ENCODE results near the gene RFX4. TPM values are rescaled to one million over a fixed set of nuclear protein-coding genes. Genes with fewer than 3 reads are reported as not detected.

RFX4 gene
- total RNA-seq, 1 donor from 2014 or later = not detected

GRCh38 chr12:106595268-106595667 is 12.5 kb downstream of the RFX4 start:
- intact Hi-C loops (cut with DNase I) = no loop called here
- Histone ChIP-seq H3K9me3 (no peaks in the 10 kb centered on the region), H3K4me1 (no peaks in the 10 kb centered on the region), H3K27ac (no peak overlapping the region), H3K4me3 (no peak overlapping the region), H3K27me3 (peaks cover 48% of the 10 kb centered on the region), H3K36me3 (no peaks in the 10 kb centered on the region)
- TF ChIP-seq CTCF (IDR thresholded peaks at IDR 0.05) = no peak
- ATAC-seq (no peak), DNase-seq (no peak)

- TF ChIP-seq CTCF (IDR thresholded peaks at IDR 0.05) = no peak
- Histone ChIP-seq H3K36me3 (no peaks in the 10 kb centered on the region), H3K4me3 (no peak overlapping the region), H3K27me3 (peaks cover 27% of the 10 kb centered on the region), H3K9me3 (no peaks in the 10 kb centered on the region), H3K4me1 (no peaks in the 10 kb centered on the region), H3K27ac (no peak overlapping the region)
- DNase-seq (no peak), ATAC-seq (no peak)
- intact Hi-C loops (cut with DNase I) = no loop called here
Measured at GRCh38 chr12:106598003-106598402, 15.2 kb downstream of the RFX4 start.

- Histone ChIP-seq H3K9me3 (no peaks in the 10 kb centered on the region), H3K4me1 (no peaks in the 10 kb centered on the region), H3K27me3 (peaks cover 18% of the 10 kb centered on the region), H3K36me3 (no peaks in the 10 kb centered on the region), H3K27ac (no peak overlapping the region), H3K4me3 (no peak overlapping the region)
- ATAC-seq (no peak), DNase-seq (no peak)
- intact Hi-C loops (cut with DNase I) = no loop called here
- no peak for TF ChIP-seq CTCF (IDR thresholded peaks at IDR 0.05)
Measured at GRCh38 chr12:106599302-106599701, 16.5 kb downstream of the RFX4 start.

- intact Hi-C loops (cut with DNase I) = no loop called here
- DNase-seq (no peak), ATAC-seq (no peak)
- Histone ChIP-seq H3K9me3 (no peaks in the 10 kb centered on the region), H3K4me1 (no peaks in the 10 kb centered on the region), H3K27ac (no peak overlapping the region), H3K27me3 (peaks cover 6% of the 10 kb centered on the region), H3K4me3 (no peak overlapping the region), H3K36me3 (no peaks in the 10 kb centered on the region)
- TF ChIP-seq CTCF (IDR thresholded peaks at IDR 0.05) = no peak
Measured at GRCh38 chr12:106600503-106600902, 17.7 kb downstream of the RFX4 start.

GRCh38 chr12:106601031-106601430 is 18.2 kb downstream of the RFX4 start:
- Histone ChIP-seq H3K4me3 (no peak overlapping the region), H3K4me1 (no peaks in the 10 kb centered on the region), H3K27ac (no peak overlapping the region), H3K27me3 (peaks cover under 1% of the 10 kb centered on the region), H3K9me3 (no peaks in the 10 kb centered on the region), H3K36me3 (no peaks in the 10 kb centered on the region)
- ATAC-seq = no peak
- TF ChIP-seq CTCF (IDR thresholded peaks at IDR 0.05) = no peak
- DNase-seq = no peak
- intact Hi-C loops (cut with DNase I) = no loop called here

- TF ChIP-seq CTCF (IDR thresholded peaks at IDR 0.05) = no peak
- intact Hi-C loops (cut with DNase I) = no loop called here
- ATAC-seq (no peak), DNase-seq (no peak)
- H3K4me3 ChIP-seq = no peak overlapping the region
- no peaks in the 10 kb centered on the region for H3K9me3 ChIP-seq
- H3K4me1 ChIP-seq = no peaks in the 10 kb centered on the region
- H3K27ac ChIP-seq = no peak overlapping the region
- no peaks in the 10 kb centered on the region for H3K27me3 ChIP-seq
- H3K36me3 ChIP-seq = no peaks in the 10 kb centered on the region
Measured at GRCh38 chr12:106601496-106601895, 18.7 kb downstream of the RFX4 start.
